Muscle layer of duodenum (tissue), 2 donors: ENCODE measurements around the gene IL1RAPL1.

Experiments
- H3K27ac ChIP-seq: one replicate; pipeline ENCODE4 v1.7.0; 2013; ENCODE audit warnings: mild to moderate bottlenecking, low read length
- H3K27me3 ChIP-seq: one replicate; pipeline ENCODE4 v1.7.0; 2013; ENCODE audit warnings: low read depth, mild to moderate bottlenecking, control low read depth, low read length
- H3K36me3 ChIP-seq, 2 donors: one replicate each; pipeline ENCODE4 v1.7.0; 2013; ENCODE audit warnings: low read length in 2 of 2, control low read depth in 1 of 2, mild to moderate bottlenecking in 1 of 2; ENCODE audit not compliant: insufficient read depth in 2 of 2, control insufficient read depth in 1 of 2
- H3K4me1 ChIP-seq, 2 donors: one replicate each; pipeline ENCODE4 v1.7.0; 2013; ENCODE audit warnings: low read length in 2 of 2, mild to moderate bottlenecking in 2 of 2, control low read depth in 1 of 2, moderate library complexity in 1 of 2; ENCODE audit not compliant: insufficient read depth in 2 of 2, control insufficient read depth in 1 of 2
- H3K4me3 ChIP-seq, 2 donors: one replicate each; pipeline ENCODE4 v1.7.0; 2013; ENCODE audit warnings: low read length in 2 of 2, low read depth in 1 of 2, mild to moderate bottlenecking in 1 of 2
- H3K9me3 ChIP-seq, 2 donors: one replicate each; pipeline ENCODE4 v1.7.0; 2013; ENCODE audit warnings: low read length in 2 of 2, control low read depth in 1 of 2, mild to moderate bottlenecking in 1 of 2; ENCODE audit not compliant: control insufficient read depth in 1 of 2
- donor health status: healthy.

Gene IL1RAPL1

GRCh38 chrX:29477878-29478277, 890.6 kb downstream of the IL1RAPL1 start:
- no peaks in the 10 kb centered on the region for H3K4me1 ChIP-seq
- no peak overlapping the region for H3K27ac ChIP-seq
- no peaks in the 10 kb centered on the region for H3K9me3 ChIP-seq
- H3K4me3 ChIP-seq, result no peak overlapping the region
- H3K27me3 ChIP-seq, result no peaks in the 10 kb centered on the region
- no peaks in the 10 kb centered on the region for H3K36me3 ChIP-seq

- H3K36me3 ChIP-seq, result no peaks in the 10 kb centered on the region
- no peak overlapping the region for H3K27ac ChIP-seq
- H3K27me3 ChIP-seq, result no peaks in the 10 kb centered on the region
- no peaks in the 10 kb centered on the region for H3K9me3 ChIP-seq
- no peak overlapping the region for H3K4me3 ChIP-seq
- no peaks in the 10 kb centered on the region for H3K4me1 ChIP-seq
Observed at GRCh38 chrX:29478336-29479069, 891.3 kb downstream of the IL1RAPL1 start.

GRCh38 chrX:29487214-29487613, 900.0 kb downstream of the IL1RAPL1 start:
- H3K4me3 ChIP-seq, result no peak overlapping the region
- no peaks in the 10 kb centered on the region for H3K36me3 ChIP-seq
- H3K27me3 ChIP-seq, result no peaks in the 10 kb centered on the region
- peaks cover 0 to 3% of the 10 kb centered on the region in 2 donors for H3K4me1 ChIP-seq
- no peak overlapping the region for H3K27ac ChIP-seq
- no peaks in the 10 kb centered on the region for H3K9me3 ChIP-seq

GRCh38 chrX:29487714-29488113, 900.5 kb downstream of the IL1RAPL1 start:
- peaks cover 0 to 3% of the 10 kb centered on the region in 2 donors for H3K4me1 ChIP-seq
- H3K27me3 ChIP-seq, result no peaks in the 10 kb centered on the region
- no peak overlapping the region for H3K4me3 ChIP-seq
- H3K9me3 ChIP-seq, result no peaks in the 10 kb centered on the region
- H3K36me3 ChIP-seq, result no peaks in the 10 kb centered on the region
- H3K27ac ChIP-seq, result no peak overlapping the region

- Histone ChIP-seq H3K4me1 (peaks cover 0 to 3% of the 10 kb centered on the region in 2 donors), H3K36me3 (no peaks in the 10 kb centered on the region), H3K9me3 (no peaks in the 10 kb centered on the region), H3K4me3 (no peak overlapping the region), H3K27ac (no peak overlapping the region), H3K27me3 (no peaks in the 10 kb centered on the region)
Observed at GRCh38 chrX:29488919-29489318, 901.7 kb downstream of the IL1RAPL1 start.

- peaks cover 0 to 3% of the 10 kb centered on the region in 2 donors for H3K4me1 ChIP-seq
- H3K9me3 ChIP-seq, result no peaks in the 10 kb centered on the region
- no peak overlapping the region for H3K4me3 ChIP-seq
- no peaks in the 10 kb centered on the region for H3K36me3 ChIP-seq
- H3K27ac ChIP-seq, result no peak overlapping the region
- no peaks in the 10 kb centered on the region for H3K27me3 ChIP-seq
Observed at GRCh38 chrX:29490606-29491005, 903.4 kb downstream of the IL1RAPL1 start.

GRCh38 chrX:29491659-29492058, 904.4 kb downstream of the IL1RAPL1 start:
- H3K4me3 ChIP-seq, result no peak overlapping the region
- no peak overlapping the region for H3K27ac ChIP-seq
- no peaks in the 10 kb centered on the region for H3K27me3 ChIP-seq
- H3K9me3 ChIP-seq, result no peaks in the 10 kb centered on the region
- no peaks in the 10 kb centered on the region for H3K36me3 ChIP-seq
- H3K4me1 ChIP-seq, result peaks cover 0 to 3% of the 10 kb centered on the region in 2 donors

GRCh38 chrX:29496636-29497180, 909.5 kb downstream of the IL1RAPL1 start:
- Histone ChIP-seq H3K36me3 (no peaks in the 10 kb centered on the region), H3K4me1 (no peaks in the 10 kb centered on the region), H3K4me3 (no peak overlapping the region), H3K27ac (no peak overlapping the region), H3K9me3 (no peaks in the 10 kb centered on the region), H3K27me3 (no peaks in the 10 kb centered on the region)

GRCh38 chrX:29506729-29507128, 919.5 kb downstream of the IL1RAPL1 start:
- H3K4me3 ChIP-seq, result no peak overlapping the region
- no peaks in the 10 kb centered on the region for H3K9me3 ChIP-seq
- no peaks in the 10 kb centered on the region for H3K36me3 ChIP-seq
- no peak overlapping the region for H3K27ac ChIP-seq
- no peaks in the 10 kb centered on the region for H3K27me3 ChIP-seq
- H3K4me1 ChIP-seq, result no peaks in the 10 kb centered on the region

GRCh38 chrX:29518100-29518499, 930.9 kb downstream of the IL1RAPL1 start:
- Histone ChIP-seq H3K27me3 (no peaks in the 10 kb centered on the region), H3K27ac (no peak overlapping the region), H3K4me3 (no peak overlapping the region), H3K36me3 (no peaks in the 10 kb centered on the region), H3K4me1 (no peaks in the 10 kb centered on the region), H3K9me3 (no peaks in the 10 kb centered on the region)

- Histone ChIP-seq H3K9me3 (no peaks in the 10 kb centered on the region), H3K36me3 (no peaks in the 10 kb centered on the region), H3K27me3 (no peaks in the 10 kb centered on the region), H3K27ac (no peak overlapping the region), H3K4me1 (no peaks in the 10 kb centered on the region), H3K4me3 (no peak overlapping the region)
Observed at GRCh38 chrX:29528281-29528680, 941.0 kb downstream of the IL1RAPL1 start.

- Histone ChIP-seq H3K9me3 (no peaks in the 10 kb centered on the region), H3K4me3 (no peak overlapping the region), H3K4me1 (no peaks in the 10 kb centered on the region), H3K27ac (no peak overlapping the region), H3K36me3 (no peaks in the 10 kb centered on the region), H3K27me3 (no peaks in the 10 kb centered on the region)
Observed at GRCh38 chrX:29530501-29530900, 943.3 kb downstream of the IL1RAPL1 start.
